ENCODE results near the gene FAM50B.
"Not testable (repeated sequence)": the region's sequence is repeated elsewhere in the genome, so short reads cannot be mapped to it uniquely, and the experiment has no call there.

FAM50B gene

GRCh38 chr6:3847521-3847920, 1.7 kb upstream of the FAM50B start:
- no peak for DNase-seq (ENCODE audit: low read depth)

GRCh38 chr6:3848380-3848779, 793 bp upstream of the FAM50B start:
- no peak for DNase-seq (ENCODE audit: low read depth)

DNA sequence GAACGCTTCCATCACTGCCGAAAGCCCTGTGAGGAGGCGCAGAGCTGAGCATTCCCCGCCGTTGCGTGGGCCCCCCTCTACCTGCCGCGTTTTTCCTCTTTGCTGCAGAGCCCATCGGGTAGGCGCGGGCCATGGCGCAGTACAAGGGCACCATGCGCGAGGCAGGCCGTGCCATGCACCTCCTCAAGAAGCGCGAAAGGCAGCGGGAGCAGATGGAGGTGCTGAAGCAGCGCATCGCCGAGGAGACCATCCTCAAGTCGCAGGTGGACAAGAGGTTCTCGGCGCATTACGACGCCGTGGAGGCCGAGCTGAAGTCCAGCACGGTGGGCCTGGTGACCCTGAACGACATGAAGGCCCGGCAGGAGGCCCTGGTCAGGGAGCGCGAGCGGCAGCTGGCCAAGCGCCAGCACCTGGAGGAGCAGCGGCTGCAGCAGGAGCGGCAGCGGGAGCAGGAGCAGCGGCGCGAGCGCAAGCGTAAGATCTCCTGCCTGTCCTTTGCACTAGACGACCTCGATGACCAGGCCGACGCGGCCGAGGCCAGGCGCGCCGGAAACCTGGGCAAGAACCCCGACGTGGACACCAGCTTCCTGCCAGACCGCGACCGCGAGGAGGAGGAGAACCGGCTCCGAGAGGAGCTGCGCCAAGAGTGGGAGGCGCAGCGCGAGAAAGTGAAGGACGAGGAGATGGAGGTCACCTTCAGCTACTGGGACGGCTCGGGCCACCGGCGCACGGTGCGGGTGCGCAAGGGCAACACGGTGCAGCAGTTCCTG, 693 bp downstream of the FAM50B start:
- no peak for DNase-seq (ENCODE audit: low read depth)

GRCh38 chr6:3850451-3851203, 1.5 kb downstream of the FAM50B start:
- no peak for DNase-seq (ENCODE audit: low read depth)

GRCh38 chr6:3851839-3852238, 2.7 kb downstream of the FAM50B start:
- no peak for DNase-seq (ENCODE audit: low read depth)

DNA sequence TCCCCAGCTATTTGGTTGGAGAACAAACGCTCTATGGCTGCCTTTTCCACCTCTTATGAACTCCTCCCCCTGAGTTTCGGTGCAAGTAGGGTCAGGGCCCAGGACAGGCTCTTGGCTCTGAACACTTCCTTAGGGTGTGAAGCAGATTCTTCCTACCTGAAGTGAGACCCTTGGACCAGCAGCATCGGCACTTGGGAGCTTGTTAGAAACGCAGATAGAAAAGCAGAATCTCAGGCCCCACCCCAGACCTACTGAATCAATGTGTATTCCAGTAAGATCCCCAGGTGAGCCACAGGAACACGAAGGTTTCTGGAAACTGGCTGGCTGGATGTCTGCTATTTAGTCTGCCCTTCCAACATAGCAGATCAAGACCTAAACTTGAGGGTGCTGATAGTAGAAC, 3.2 kb downstream of the FAM50B start:
- no peak for DNase-seq (ENCODE audit: low read depth)

- DNase-seq (ENCODE audit: low read depth): no peak
These were observed 6.7 kb downstream of the FAM50B start for GRCh38 chr6:3855866-3856265.

DNA sequence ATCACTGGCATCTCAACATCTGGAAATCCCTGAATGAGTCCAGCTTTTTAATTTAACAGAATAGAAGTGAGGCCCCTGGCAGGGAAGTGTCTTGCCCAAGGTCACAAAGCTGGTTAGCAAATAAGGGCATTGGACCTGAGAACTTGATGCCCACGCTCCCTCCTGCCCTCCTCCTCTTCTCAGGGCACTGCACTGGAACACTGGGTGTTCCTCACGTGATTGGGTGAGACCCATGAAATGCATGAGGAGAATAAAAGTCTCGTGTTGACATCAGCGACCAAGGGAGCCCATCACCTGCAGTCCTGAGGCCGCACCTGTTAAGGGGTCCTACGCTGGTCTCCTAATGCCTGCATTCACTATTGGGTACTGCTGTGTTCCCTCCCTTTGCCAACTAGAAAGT, 7.4 kb downstream of the FAM50B start:
- no peak for DNase-seq (ENCODE audit: low read depth)

GRCh38 chr6:3857468-3858456, 8.6 kb downstream of the FAM50B start:
- no peak for DNase-seq (ENCODE audit: low read depth)

- DNase-seq (ENCODE audit: low read depth): no peak
These were observed 10.8 kb downstream of the FAM50B start for GRCh38 chr6:3859878-3860552.

- no peak for DNase-seq (ENCODE audit: low read depth)
These were observed 12.3 kb downstream of the FAM50B start for GRCh38 chr6:3861424-3861823.

- no peak for DNase-seq (ENCODE audit: low read depth)
These were observed 12.9 kb downstream of the FAM50B start for GRCh38 chr6:3862038-3862437.

DNA sequence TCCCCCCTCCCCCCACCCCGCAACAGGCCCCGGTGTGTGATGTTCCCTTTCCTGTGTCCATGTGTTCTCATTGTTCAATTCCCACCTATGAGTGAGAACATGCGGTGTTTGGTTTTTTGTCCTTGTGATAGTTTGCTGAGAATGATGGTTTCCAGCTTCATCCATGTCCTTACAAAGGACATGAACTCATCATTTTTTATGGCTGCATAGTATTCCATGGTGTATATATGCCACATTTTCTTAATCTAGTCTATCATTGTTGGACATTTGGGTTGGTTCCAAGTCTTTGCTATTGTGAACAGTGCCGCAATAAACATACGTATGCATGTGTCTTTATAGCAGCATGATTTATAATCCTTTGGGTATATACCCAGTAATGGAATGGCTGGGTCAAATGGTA, 14.1 kb downstream of the FAM50B start:
- not testable (repeated sequence) for DNase-seq (ENCODE audit: low read depth)

- DNase-seq (ENCODE audit: low read depth): no peak
These were observed 16.3 kb downstream of the FAM50B start for GRCh38 chr6:3865463-3865862.

GRCh38 chr6:3867641-3868502, 18.7 kb downstream of the FAM50B start:
- peak; percentile 81 for DNase-seq (ENCODE audit: low read depth)

DNA sequence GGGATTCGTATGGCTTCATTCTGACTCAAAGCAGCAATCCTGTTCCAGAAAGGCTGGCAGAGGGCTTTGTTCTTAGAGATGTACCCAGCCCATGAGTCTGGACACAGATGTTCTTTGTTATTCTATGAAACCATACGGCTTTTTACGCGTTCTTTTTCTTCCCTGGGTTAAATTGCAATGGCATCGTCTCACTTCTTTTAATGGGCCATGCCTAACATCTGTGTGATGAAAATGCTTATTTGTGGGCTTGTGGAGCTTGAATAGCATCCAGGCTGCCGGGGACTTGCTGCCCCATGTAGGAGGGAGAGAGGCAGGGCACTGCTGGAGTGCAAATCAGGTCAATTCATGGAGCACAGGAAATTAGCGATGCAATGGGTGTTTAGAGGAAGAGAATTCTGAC, 19.4 kb downstream of the FAM50B start:
- no peak for DNase-seq (ENCODE audit: low read depth)

DNA sequence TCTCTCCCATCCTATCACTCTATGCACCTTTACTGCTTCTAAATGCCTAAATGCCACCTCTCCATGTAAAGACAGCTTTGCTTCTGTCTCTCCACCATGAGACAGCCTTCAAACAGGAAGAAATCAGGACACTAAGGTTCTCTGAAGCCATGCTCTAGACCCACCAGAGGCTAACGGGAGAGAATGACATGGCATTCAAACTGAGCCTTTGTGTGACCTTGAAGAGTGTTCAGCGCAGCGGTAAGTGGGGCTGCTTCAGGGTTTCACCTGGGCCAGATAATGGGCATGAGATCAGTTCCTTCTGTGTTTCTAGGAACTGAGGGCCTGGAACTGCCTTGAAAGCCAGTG, 20.1 kb downstream of the FAM50B start:
- no peak for DNase-seq (ENCODE audit: low read depth)

DNA sequence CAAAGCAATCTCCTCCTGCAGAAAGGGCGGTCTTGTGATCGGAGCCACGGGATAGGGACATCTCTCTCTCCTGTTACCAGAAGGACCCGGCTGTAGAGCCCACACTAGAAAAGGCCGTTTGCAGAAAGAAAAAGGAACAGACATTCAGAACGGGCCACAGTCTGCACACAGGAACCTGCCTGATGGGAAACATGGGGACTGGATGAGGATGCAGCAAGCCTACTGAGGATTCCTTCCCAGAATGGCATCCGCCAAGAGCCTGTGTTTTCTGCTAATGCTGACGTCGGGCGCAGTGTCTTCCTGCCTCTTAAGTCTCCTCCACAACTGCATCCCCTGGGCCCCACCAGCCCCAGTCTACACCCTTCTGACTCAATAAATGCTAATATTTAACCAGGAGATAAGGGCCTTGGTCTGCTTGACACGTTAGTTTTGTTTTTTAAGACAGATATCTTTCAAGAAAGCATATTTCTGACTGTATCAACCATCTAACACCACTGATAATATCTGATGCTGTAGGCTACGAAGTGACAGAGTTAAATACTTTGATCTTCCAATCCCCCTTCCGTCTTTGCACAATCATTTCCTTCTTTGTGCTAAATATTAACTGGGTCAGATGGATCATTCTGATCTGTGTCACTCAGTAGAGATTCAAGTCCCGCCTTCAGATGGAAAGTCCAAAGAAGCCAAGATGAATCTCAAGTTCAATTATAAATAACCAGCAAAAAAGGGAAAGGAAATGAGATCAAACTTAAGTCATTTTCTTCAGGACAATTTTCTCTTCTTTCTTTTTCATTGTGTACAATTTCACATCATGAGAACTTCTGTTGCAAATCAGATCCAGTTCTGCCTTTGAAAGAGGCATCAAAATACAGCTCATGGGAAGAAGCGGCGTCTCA, 20.7 kb downstream of the FAM50B start:
- no peak for DNase-seq (ENCODE audit: low read depth)

GRCh38 chr6:3870528-3870925, 21.4 kb downstream of the FAM50B start:
- DNase-seq (ENCODE audit: low read depth): no peak

DNA sequence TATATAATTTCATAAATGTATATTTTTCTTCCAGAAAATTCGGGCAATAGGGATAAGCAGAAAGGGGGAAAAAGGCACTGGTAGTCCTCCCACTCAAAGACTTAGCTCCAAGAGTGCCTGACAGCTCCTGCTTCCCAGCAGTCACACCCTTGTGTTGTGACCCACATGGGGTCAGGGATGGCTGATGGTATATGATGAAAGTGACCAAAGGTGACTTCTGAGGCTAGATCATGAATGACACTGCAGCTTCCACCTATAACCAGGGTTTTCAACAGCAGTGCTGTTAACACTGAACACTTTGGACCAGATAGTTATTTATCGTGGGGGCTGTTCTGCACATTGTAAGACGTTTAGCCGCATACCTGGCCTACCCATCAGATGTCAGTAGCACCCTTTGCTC, 22.3 kb downstream of the FAM50B start:
- DNase-seq (ENCODE audit: low read depth): no peak
